SK-N-SH (cell line): ENCODE data around the gene MAN1B1. TPM values are rescaled to one million over a fixed set of nuclear protein-coding genes. Genes with fewer than 3 reads are reported as not detected.

Experiments used
- CTCF ChIA-PET: fragments of 300-600, 350-600 bp; formaldehyde crosslinking; extraction: SDS; loops from one replicate; lab custom pipeline; 2021; lab: Yijun Ruan, JAX
- POLR2A ChIA-PET: fragments of 350-600 bp; sonication (Branson Sonifier 250); formaldehyde crosslinking; extraction: SDS; loops from one replicate; lab custom pipeline; 2020; ENCODE audit warnings: antibody characterized with exemption, inconsistent platforms; lab: Yijun Ruan, JAX
- DNase-seq: peaks from one replicate; pipeline ENCODE4 v3.0.0; 2012
- H2AFZ ChIP-seq: fragments of 200-600 bp; sonication (generic); 2 replicates; pipeline ENCODE4 v1.8.1; 2016; ENCODE audit warnings: antibody characterized with exemption, mild to moderate bottlenecking, low read depth
- H3F3A ChIP-seq: fragments of 200-600 bp; sonication (generic); replicated peaks from 2 replicates; pipeline ENCODE3; 2016; ENCODE audit warnings: antibody characterized with exemption, mild to moderate bottlenecking; ENCODE audit not compliant: insufficient read depth
- H3K27ac ChIP-seq, 2 experiments: fragments of 200-500 bp in 1 of 2; fragments of 200-600 bp in 1 of 2; sonication (Bioruptor generic) in 1 of 2; sonication (generic), shearing (Covaris generic) in 1 of 2; 2 replicates each; pipeline versions ENCODE4 v1.5.1 to v1.6.1; 2014 to 2016; ENCODE audit warnings: low read depth in 2 of 2, inconsistent platforms in 1 of 2, low read length in 1 of 2, mild to moderate bottlenecking in 1 of 2, mixed read lengths in 1 of 2
- H3K27me3 ChIP-seq: fragments of 200-600 bp; sonication (generic), shearing (Covaris generic); 2 replicates; pipeline ENCODE4 v1.6.1; 2016; ENCODE audit warnings: mixed run types; ENCODE audit not compliant: insufficient read depth
- H3K36me3 ChIP-seq, 2 experiments: fragments of 200-500 bp in 1 of 2; fragments of 200-600 bp in 1 of 2; sonication (Bioruptor generic) in 1 of 2; sonication (generic) in 1 of 2; replicated peaks in 1 of 2; 2 replicates each; pipeline versions ENCODE3 to v1.5.1; 2014 to 2016; ENCODE audit warnings: low read length in 1 of 2, mild to moderate bottlenecking in 1 of 2; ENCODE audit not compliant: insufficient read depth in 2 of 2, control insufficient read depth in 1 of 2
- H3K4me1 ChIP-seq, 2 experiments: fragments of 200-500 bp in 1 of 2; fragments of 200-600 bp in 1 of 2; sonication (Bioruptor generic) in 1 of 2; sonication (generic), shearing (Covaris generic) in 1 of 2; 2 replicates each; pipeline versions ENCODE4 v1.5.1 to v1.6.1; 2014 to 2016; ENCODE audit warnings: low read depth in 1 of 2, low read length in 1 of 2, mixed run types in 1 of 2; ENCODE audit not compliant: insufficient read depth in 2 of 2, control insufficient read depth in 1 of 2
- H3K4me2 ChIP-seq: fragments of 200-600 bp; sonication (generic), shearing (Covaris generic); 2 replicates; pipeline ENCODE4 v1.6.1; 2017; ENCODE audit warnings: mixed run types
- H3K4me3 ChIP-seq, 2 experiments: fragments of 200-500 bp in 1 of 2; fragments of 200-600 bp in 1 of 2; sonication (Bioruptor generic) in 1 of 2; sonication (generic), shearing (Covaris generic) in 1 of 2; 2 replicates each; pipeline versions ENCODE4 v1.5.1 to v1.8.1; 2014 to 2016; ENCODE audit warnings: low read depth in 2 of 2, inconsistent platforms in 1 of 2, low read length in 1 of 2, mild to moderate bottlenecking in 1 of 2, mixed read lengths in 1 of 2, moderate library complexity in 1 of 2
- H3K79me2 ChIP-seq: fragments of 200-600 bp; sonication (generic); 2 replicates; pipeline ENCODE4 v1.8.1; 2017; ENCODE audit warnings: mild to moderate bottlenecking; ENCODE audit not compliant: insufficient read depth
- H3K9ac ChIP-seq: fragments of 200-600 bp; sonication (generic); 2 replicates; pipeline ENCODE4 v1.6.1; 2017; ENCODE audit warnings: mixed run types
- H3K9me2 ChIP-seq: fragments of 200-600 bp; sonication (generic); 2 replicates; pipeline ENCODE4 v1.6.1; 2017; ENCODE audit warnings: mixed run types
- H3K9me3 ChIP-seq: fragments of 200-600 bp; sonication (generic); 2 replicates; pipeline ENCODE4 v1.6.1; 2017; ENCODE audit warnings: mixed run types, mild to moderate bottlenecking, moderate library complexity
- H4K20me1 ChIP-seq: fragments of 200-600 bp; sonication (generic); 2 replicates; pipeline ENCODE4 v1.6.1; 2017; ENCODE audit warnings: mild to moderate bottlenecking, mixed run types; ENCODE audit not compliant: insufficient read depth
- FOSL2 ChIP-seq: IDR thresholded peaks from 2 replicates; pipeline ENCODE4 v1.4.0; 2012; ENCODE audit warnings: low read depth, mild to moderate bottlenecking, moderate library complexity, borderline replicate concordance
- JUND ChIP-seq: IDR thresholded peaks from 2 replicates; pipeline ENCODE4 v1.4.0; 2012
- NRF1 ChIP-seq: IDR thresholded peaks from 2 replicates; pipeline ENCODE4 v1.6.1; 2012; ENCODE audit warnings: low read depth, mild to moderate bottlenecking, low read length
- PBX3 ChIP-seq: IDR thresholded peaks from 2 replicates; pipeline ENCODE4; 2012
- POLR2AphosphoS5 ChIP-seq: IDR thresholded peaks from 2 replicates; pipeline ENCODE4 v1.6.1; 2012; ENCODE audit warnings: low read depth, low read length
- RAD21 ChIP-seq: IDR thresholded peaks from 2 replicates; pipeline ENCODE4 v1.6.1; 2012; ENCODE audit warnings: mild to moderate bottlenecking, low read length
- REST ChIP-seq: IDR thresholded peaks from 2 replicates; pipeline ENCODE4 v1.6.1; 2012; ENCODE audit warnings: mild to moderate bottlenecking, low read depth, low read length, moderate library complexity
- RXRA ChIP-seq: IDR thresholded peaks from 2 replicates; pipeline ENCODE4 v1.4.0; 2012; ENCODE audit warnings: low read depth, mild to moderate bottlenecking, borderline replicate concordance
- USF2 ChIP-seq: fragments of 150-350 bp; IDR thresholded peaks from 2 replicates; pipeline ENCODE4 v1.6.1; 2017; ENCODE audit warnings: antibody characterized with exemption, low read length, low read depth, borderline replicate concordance
- ZBTB33 ChIP-seq: IDR thresholded peaks from 2 replicates; pipeline ENCODE4 v1.4.0; 2012; ENCODE audit warnings: low read depth, borderline replicate concordance
- WGBS: methylation state at CpG from one replicate; pipeline ENCODE4 v1.1.6; 2017; ENCODE audit warnings: low lambda C conversion rate; 5-methylcytosine and 5-hydroxymethylcytosine counted together
- polyA plus RNA-seq, 3 experiments: library from polyadenylated mRNA; depleted of rRNA; stranded (reverse); fragments of >200 nt; gene quantifications; 2 replicates each; pipeline ENCODE4 v1.2.3, GENCODE V29; 2012

MAN1B1 gene
- polyA plus RNA-seq, 1 of the 3 experiments (the other 2 are of a cell fraction) = 57.8 TPM

- Histone ChIP-seq H3K79me2 (0 out of 2 replicates have a peak, but pooled peaks cover under 1% of the 10 kb centered on the region), H2AFZ (no peak overlapping the region), H3K9ac (no peak overlapping the region), H3K9me2 (no peaks in the 10 kb centered on the region), H3K27me3 (no peaks in the 10 kb centered on the region), H3K9me3 (no peaks in the 10 kb centered on the region), H3K36me3 (peaks cover 27 to 50% of the 10 kb centered on the region in 2 experiments), H3K4me3 (no peak overlapping the region), H3K4me1 (no peaks in the 10 kb centered on the region), H4K20me1 (no peaks in the 10 kb centered on the region)
- DNase-seq = no peak
- 94% methylated on average over 25 of the region's 31 CpGs for WGBS
- POLR2A ChIA-PET = no interaction called here
- TF ChIP-seq REST = no peak
- TF ChIP-seq PBX3 = no peak
- TF ChIP-seq RAD21 = no peak
- no peak for TF ChIP-seq POLR2AphosphoS5
- TF ChIP-seq USF2 = no peak
- TF ChIP-seq FOSL2 = no peak
- TF ChIP-seq NRF1 = no peak
- no peak for TF ChIP-seq RXRA
- no peak for TF ChIP-seq JUND
- TF ChIP-seq, all 33 proteins: peak for 0
- CTCF ChIA-PET = interaction anchor here (1.1 to 1.3 kb wide), 2 partner anchors 8 to 139 kb away, joined by 4 to 5 read pairs; no protein-coding TSS in a partner anchor
- Histone ChIP-seq H3K4me2 (no peak overlapping the region), H3F3A (peaks cover 4% of the 10 kb centered on the region), H3K27ac (no peak overlapping the region)
Measured at GRCh38 chr9:137096785-137097546, 10.2 kb downstream of the MAN1B1 start.

GRCh38 chr9:137097761-137098462 lies 11.1 kb downstream of the MAN1B1 start:
- peaks cover 28 to 54% of the 10 kb centered on the region in 2 experiments for H3K36me3 ChIP-seq
- no peaks in the 10 kb centered on the region for H3K4me1 ChIP-seq
- no peaks in the 10 kb centered on the region for H3K79me2 ChIP-seq
- DNase-seq = no peak
- no peak overlapping the region for H3K27ac ChIP-seq
- 96% methylated on average over 9 of the region's 20 CpGs for WGBS
- ChIA-PET POLR2A (no interaction called here), CTCF (no interaction called here)
- no peak overlapping the region for H3K9ac ChIP-seq
- no peak overlapping the region for H3K4me3 ChIP-seq
- H4K20me1 ChIP-seq = no peaks in the 10 kb centered on the region
- no peaks in the 10 kb centered on the region for H3K27me3 ChIP-seq
- no peaks in the 10 kb centered on the region for H3K9me2 ChIP-seq
- H3K9me3 ChIP-seq = no peaks in the 10 kb centered on the region
- H3F3A ChIP-seq = peaks cover 8% of the 10 kb centered on the region
- H3K4me2 ChIP-seq = no peak overlapping the region
- H2AFZ ChIP-seq = no peak overlapping the region
- TF ChIP-seq REST (no peak), RAD21 (no peak), PBX3 (no peak), ZBTB33 (no peak), FOSL2 (no peak)
